Measurements from ENCODE around the gene ICE1.

DNA sequence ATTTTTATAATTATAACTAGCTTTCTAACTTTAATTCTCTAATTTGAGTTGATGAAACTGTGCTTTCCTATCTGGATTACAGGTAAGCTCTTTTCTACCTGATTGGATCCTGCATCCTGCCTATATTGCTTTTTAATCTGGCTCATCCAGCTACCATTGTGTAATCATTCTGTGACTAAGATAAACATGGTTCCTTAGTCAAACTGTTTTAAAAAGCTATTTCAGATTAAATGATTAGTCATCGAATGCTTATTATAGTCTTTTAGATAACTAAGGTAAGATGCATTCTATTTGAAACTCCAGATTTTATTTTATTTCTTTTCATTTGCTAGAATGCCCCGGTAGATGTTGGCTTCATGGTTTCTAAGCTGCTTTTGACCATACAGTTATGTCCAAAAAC lies 50.7 kb downstream of the ICE1 start:
- TF ChIP-seq CTCF (IDR thresholded peaks at IDR 0.05; ENCODE audit: borderline replicate concordance, extremely low read depth, low read length, poor library complexity, severe bottlenecking) (no peak), EZH2 (IDR thresholded peaks at IDR 0.05; ENCODE audit: borderline replicate concordance, low read depth, low read length, severe bottlenecking) (no peak)
